Esophagus muscularis mucosa (tissue), 3 donors: ENCODE measurements around the gene SYNE1.

ENCODE experiments used
- CTCF ChIP-seq, 3 experiments: fragments of 200-600 bp in 2 of 3; fragments of 450-650 bp in 1 of 3; sonication (generic) in 2 of 3; IDR thresholded peaks; one replicate each; pipeline ENCODE4 v1.5.1; 2017 to 2019; ENCODE audit warnings: antibody characterized with exemption in 3 of 3, mild to moderate bottlenecking in 2 of 3, moderate library complexity in 1 of 3
- POLR2A ChIP-seq: fragments of 450-650 bp; IDR thresholded peaks from one replicate; pipeline ENCODE4 v1.6.1; 2017; ENCODE audit warnings: antibody characterized with exemption, moderate library complexity, mild to moderate bottlenecking, low read depth

GRCh38 chr6:152587473-152587872, 49.7 kb downstream of the SYNE1 start:
- TF ChIP-seq POLR2A (no peak), CTCF (IDR thresholded peaks at IDR 0.05) (no peak)
